C4-2B (cell line): ENCODE results near the gene UNK.

Experiments
- ZFX ChIP-seq: fragments of 450-650 bp; IDR thresholded peaks from 2 replicates; pipeline ENCODE4 v1.6.1; 2017
- TF ChIP-seq, protein P1 (sequence below): fragments of 450-650 bp; conservative IDR thresholded peaks from 2 replicates; pipeline ENCODE4 v1.5.1; 2017; ENCODE audit warnings: mild to moderate bottlenecking

DNA sequence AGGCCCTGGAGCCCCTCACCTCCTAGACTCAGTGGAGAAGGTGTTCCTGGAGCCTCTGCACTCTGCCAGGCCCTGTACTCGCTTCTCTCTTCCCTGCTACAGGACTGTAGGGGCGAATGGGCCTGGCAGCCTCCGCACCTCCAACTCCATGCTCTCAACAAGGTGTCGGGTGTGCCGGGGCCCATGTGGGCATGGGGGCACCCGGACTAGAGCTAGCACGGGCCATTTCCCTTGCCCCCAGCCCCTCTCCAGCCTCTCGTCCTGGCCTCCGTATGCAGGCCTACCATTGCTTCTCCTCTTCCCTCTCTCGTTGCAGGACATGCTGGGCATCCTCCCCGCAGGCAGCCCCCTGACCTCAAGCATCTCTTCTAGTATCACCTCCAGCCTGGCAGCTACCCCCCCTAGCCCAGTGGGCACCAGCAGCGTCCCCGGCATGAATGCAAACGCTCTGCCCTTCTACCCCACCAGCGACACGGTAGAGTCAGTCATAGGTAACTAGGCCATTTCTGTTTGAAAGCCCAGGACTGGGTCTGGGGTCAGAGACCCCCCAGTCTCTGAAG lies 33.8 kb downstream of the UNK start:
- TF ChIP-seq, protein P1, sequence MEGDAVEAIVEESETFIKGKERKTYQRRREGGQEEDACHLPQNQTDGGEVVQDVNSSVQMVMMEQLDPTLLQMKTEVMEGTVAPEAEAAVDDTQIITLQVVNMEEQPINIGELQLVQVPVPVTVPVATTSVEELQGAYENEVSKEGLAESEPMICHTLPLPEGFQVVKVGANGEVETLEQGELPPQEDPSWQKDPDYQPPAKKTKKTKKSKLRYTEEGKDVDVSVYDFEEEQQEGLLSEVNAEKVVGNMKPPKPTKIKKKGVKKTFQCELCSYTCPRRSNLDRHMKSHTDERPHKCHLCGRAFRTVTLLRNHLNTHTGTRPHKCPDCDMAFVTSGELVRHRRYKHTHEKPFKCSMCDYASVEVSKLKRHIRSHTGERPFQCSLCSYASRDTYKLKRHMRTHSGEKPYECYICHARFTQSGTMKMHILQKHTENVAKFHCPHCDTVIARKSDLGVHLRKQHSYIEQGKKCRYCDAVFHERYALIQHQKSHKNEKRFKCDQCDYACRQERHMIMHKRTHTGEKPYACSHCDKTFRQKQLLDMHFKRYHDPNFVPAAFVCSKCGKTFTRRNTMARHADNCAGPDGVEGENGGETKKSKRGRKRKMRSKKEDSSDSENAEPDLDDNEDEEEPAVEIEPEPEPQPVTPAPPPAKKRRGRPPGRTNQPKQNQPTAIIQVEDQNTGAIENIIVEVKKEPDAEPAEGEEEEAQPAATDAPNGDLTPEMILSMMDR, result no peak
- no peak for TF ChIP-seq ZFX
